ENCODE data around the gene ZNF488. TPM values are rescaled to one million over a fixed set of nuclear protein-coding genes. Genes with fewer than 3 reads are reported as not detected.

Gene ZNF488
- total RNA-seq, 2 donors from 2014 or later, result 0.53 to 1.2 TPM

- WGBS, 2 experiments (ENCODE audit: insufficient coverage in 1 of 2, insufficient read length in 1 of 2), result 91 to 92% methylated on average over 10 to 14 of the region's 15 CpGs
- no peaks in the 10 kb centered on the region for H3K9me3 ChIP-seq (ENCODE audit: control insufficient read depth, low read length)
- H3K4me3 Mint-ChIP-seq, result no peak overlapping the region
- H3K36me3 ChIP-seq (ENCODE audit: control insufficient read depth, insufficient read depth, low read length), result no peaks in the 10 kb centered on the region
- H3K27me3 ChIP-seq (ENCODE audit: control insufficient read depth, insufficient read depth, low read length, poor library complexity, severe bottlenecking), result no peaks in the 10 kb centered on the region
- no peak for DNase-seq
- H3K36me3 Mint-ChIP-seq (ENCODE audit: low read depth), result no peaks in the 10 kb centered on the region
- no peaks in the 10 kb centered on the region for H3K4me1 Mint-ChIP-seq
- TF ChIP-seq, protein P1, sequence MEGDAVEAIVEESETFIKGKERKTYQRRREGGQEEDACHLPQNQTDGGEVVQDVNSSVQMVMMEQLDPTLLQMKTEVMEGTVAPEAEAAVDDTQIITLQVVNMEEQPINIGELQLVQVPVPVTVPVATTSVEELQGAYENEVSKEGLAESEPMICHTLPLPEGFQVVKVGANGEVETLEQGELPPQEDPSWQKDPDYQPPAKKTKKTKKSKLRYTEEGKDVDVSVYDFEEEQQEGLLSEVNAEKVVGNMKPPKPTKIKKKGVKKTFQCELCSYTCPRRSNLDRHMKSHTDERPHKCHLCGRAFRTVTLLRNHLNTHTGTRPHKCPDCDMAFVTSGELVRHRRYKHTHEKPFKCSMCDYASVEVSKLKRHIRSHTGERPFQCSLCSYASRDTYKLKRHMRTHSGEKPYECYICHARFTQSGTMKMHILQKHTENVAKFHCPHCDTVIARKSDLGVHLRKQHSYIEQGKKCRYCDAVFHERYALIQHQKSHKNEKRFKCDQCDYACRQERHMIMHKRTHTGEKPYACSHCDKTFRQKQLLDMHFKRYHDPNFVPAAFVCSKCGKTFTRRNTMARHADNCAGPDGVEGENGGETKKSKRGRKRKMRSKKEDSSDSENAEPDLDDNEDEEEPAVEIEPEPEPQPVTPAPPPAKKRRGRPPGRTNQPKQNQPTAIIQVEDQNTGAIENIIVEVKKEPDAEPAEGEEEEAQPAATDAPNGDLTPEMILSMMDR (conservative IDR thresholded peaks at IDR 0.05), result no peak
- H3K27ac Mint-ChIP-seq, result no peak overlapping the region
- no peak overlapping the region for H3K9ac ChIP-seq (ENCODE audit: extremely low read depth, low read length, poor library complexity, severe bottlenecking)
- H3K27me3 Mint-ChIP-seq (ENCODE audit: insufficient read depth), result peaks cover 5% of the 10 kb centered on the region
- H3K4me3 ChIP-seq (ENCODE audit: low read length), result no peak overlapping the region
- H3K9me3 Mint-ChIP-seq, result no peaks in the 10 kb centered on the region
- H3K27ac ChIP-seq (ENCODE audit: low read depth, low read length), result no peak overlapping the region
- no peaks in the 10 kb centered on the region for H3K4me1 ChIP-seq (ENCODE audit: control insufficient read depth, insufficient read depth, low read length)
Observed at GRCh38 chr10:47336387-47337134, 47.5 kb downstream of the ZNF488 start.

- H3K4me3 ChIP-seq (ENCODE audit: low read length), result no peak overlapping the region
- Mint-ChIP-seq H3K9me3 (no peaks in the 10 kb centered on the region), H3K27me3 (ENCODE audit: insufficient read depth) (peaks cover 5% of the 10 kb centered on the region), H3K36me3 (ENCODE audit: low read depth) (no peaks in the 10 kb centered on the region), H3K4me1 (no peaks in the 10 kb centered on the region), H3K4me3 (no peak overlapping the region), H3K27ac (no peak overlapping the region)
- DNase-seq, result no peak
- H3K27me3 ChIP-seq (ENCODE audit: control insufficient read depth, insufficient read depth, low read length, poor library complexity, severe bottlenecking), result no peaks in the 10 kb centered on the region
- H3K9ac ChIP-seq (ENCODE audit: extremely low read depth, low read length, poor library complexity, severe bottlenecking), result no peak overlapping the region
- no peaks in the 10 kb centered on the region for H3K4me1 ChIP-seq (ENCODE audit: control insufficient read depth, insufficient read depth, low read length)
- no peaks in the 10 kb centered on the region for H3K36me3 ChIP-seq (ENCODE audit: control insufficient read depth, insufficient read depth, low read length)
- WGBS, 2 experiments (ENCODE audit: insufficient coverage in 1 of 2, insufficient read length in 1 of 2), result 84 to 86% methylated on average over 5 of the region's 5 CpGs
- no peaks in the 10 kb centered on the region for H3K9me3 ChIP-seq (ENCODE audit: control insufficient read depth, low read length)
- H3K27ac ChIP-seq (ENCODE audit: low read depth, low read length), result no peak overlapping the region
- TF ChIP-seq, protein P1 (conservative IDR thresholded peaks at IDR 0.05), result no peak
Observed at GRCh38 chr10:47335906-47336305, 48.2 kb downstream of the ZNF488 start.

DNA sequence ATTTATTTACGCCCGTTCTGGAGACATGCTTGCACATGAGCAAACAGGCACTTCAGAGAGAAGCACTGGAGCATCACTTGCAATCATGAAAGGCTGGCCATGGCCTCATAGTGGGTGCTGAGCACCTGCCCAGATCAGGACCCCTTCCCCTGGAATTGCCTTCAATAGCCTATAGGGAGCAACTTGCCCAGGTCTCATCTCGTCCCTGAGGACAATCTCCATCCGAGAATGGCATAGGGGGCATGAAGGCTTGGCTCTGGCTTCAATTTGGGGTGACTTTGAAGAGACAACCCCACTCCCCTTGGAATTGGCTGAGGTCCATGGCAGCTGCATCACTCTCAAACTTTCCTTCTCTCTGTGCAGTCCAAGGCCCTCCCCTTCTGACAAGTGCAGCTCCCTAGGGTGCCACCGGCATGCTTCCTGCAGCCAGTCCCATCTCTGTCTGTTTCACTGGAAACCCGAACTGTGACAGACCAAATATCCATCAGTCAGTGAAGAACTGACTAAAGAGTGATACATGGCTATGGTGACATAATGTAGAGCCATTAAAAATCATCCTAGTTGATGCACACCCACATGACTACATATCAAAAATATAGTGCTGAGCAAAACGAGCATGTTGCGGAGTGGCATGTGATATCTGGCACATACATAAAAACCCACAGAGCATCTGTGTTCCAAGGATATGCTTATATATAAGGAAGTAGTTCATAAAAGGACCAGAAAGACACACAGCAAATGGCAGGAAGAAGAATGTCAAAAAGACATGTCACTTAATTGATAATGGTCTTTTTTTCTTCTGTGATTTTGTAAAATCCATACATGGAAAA lies 49.4 kb downstream of the ZNF488 start:
- Histone ChIP-seq H3K9ac (ENCODE audit: extremely low read depth, low read length, poor library complexity, severe bottlenecking) (no peak overlapping the region), H3K4me1 (ENCODE audit: control insufficient read depth, insufficient read depth, low read length) (no peaks in the 10 kb centered on the region), H3K4me3 (ENCODE audit: low read length) (no peak overlapping the region), H3K27ac (ENCODE audit: low read depth, low read length) (no peak overlapping the region), H3K9me3 (ENCODE audit: control insufficient read depth, low read length) (no peaks in the 10 kb centered on the region), H3K36me3 (ENCODE audit: control insufficient read depth, insufficient read depth, low read length) (no peaks in the 10 kb centered on the region), H3K27me3 (ENCODE audit: control insufficient read depth, insufficient read depth, low read length, poor library complexity, severe bottlenecking) (no peaks in the 10 kb centered on the region)
- Mint-ChIP-seq H3K27me3 (ENCODE audit: insufficient read depth) (peaks cover 5% of the 10 kb centered on the region), H3K27ac (no peak overlapping the region), H3K9me3 (no peaks in the 10 kb centered on the region), H3K4me3 (no peak overlapping the region), H3K36me3 (ENCODE audit: low read depth) (no peaks in the 10 kb centered on the region), H3K4me1 (no peaks in the 10 kb centered on the region)
- TF ChIP-seq, protein P1 (conservative IDR thresholded peaks at IDR 0.05), result no peak
- WGBS, 2 experiments (ENCODE audit: insufficient coverage in 1 of 2, insufficient read length in 1 of 2), result 87 to 97% methylated on average over 3 to 8 of the region's 8 CpGs
- no peak for DNase-seq

Measured in endodermal cell (in vitro differentiated cells).